ENCODE measurements around the gene PPIL6. TPM values are rescaled to one million over a fixed set of nuclear protein-coding genes. Genes with fewer than 3 reads are reported as not detected.

The PPIL6 gene
- total RNA-seq, 1 donor from 2014 or later: 3.9 TPM

DNA sequence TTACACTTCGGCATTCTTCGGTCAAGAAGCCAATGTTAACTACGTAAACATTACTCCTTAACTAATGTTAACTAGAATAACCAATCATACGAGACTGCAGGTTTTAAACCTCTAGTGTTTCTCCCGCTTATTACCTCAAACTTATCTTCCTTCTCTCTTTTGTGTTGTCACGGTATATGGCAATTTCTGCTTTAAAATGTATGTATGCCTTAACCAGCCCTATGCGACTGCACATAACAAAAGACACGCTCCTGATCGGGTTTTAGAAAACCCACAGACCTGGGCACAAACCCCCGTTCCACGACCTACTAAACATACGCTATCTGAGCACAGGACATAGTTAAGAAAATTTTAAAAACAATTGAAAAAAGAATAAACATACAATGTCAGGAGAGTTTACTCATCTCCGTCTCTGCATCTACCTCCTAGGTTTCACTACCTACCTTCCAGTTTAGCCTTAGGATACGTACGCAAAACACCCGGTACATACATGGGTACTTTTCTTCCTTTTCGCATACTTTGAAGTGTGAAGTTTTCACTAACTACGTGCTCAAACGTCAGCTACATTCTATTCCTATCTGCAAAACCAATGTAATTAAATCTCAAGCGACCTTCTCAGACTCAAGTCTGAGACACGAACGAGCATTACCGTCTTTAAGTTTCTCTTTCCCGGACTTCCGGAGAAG lies 59.2 kb downstream of the PPIL6 start:
- Histone ChIP-seq H3K4me1 (peaks cover 65% of the 10 kb centered on the region), H3K27ac (replicated peaks) (peak overlapping the region; percentile 98), H3K27me3 (ENCODE audit: low read depth) (no peaks in the 10 kb centered on the region), H3K4me3 (peak overlapping the region; percentile 88), H3K36me3 (peaks cover 22% of the 10 kb centered on the region), H3K9me3 (replicated peaks) (no peaks in the 10 kb centered on the region)
- intact Hi-C loops (cut with micrococcal nuclease): loop anchor here (10.0 kb wide), 1 partner anchor 276 kb away; no protein-coding TSS in a partner anchor
- TF ChIP-seq, protein P1, sequence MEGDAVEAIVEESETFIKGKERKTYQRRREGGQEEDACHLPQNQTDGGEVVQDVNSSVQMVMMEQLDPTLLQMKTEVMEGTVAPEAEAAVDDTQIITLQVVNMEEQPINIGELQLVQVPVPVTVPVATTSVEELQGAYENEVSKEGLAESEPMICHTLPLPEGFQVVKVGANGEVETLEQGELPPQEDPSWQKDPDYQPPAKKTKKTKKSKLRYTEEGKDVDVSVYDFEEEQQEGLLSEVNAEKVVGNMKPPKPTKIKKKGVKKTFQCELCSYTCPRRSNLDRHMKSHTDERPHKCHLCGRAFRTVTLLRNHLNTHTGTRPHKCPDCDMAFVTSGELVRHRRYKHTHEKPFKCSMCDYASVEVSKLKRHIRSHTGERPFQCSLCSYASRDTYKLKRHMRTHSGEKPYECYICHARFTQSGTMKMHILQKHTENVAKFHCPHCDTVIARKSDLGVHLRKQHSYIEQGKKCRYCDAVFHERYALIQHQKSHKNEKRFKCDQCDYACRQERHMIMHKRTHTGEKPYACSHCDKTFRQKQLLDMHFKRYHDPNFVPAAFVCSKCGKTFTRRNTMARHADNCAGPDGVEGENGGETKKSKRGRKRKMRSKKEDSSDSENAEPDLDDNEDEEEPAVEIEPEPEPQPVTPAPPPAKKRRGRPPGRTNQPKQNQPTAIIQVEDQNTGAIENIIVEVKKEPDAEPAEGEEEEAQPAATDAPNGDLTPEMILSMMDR (IDR thresholded peaks at IDR 0.05; ENCODE audit: borderline replicate concordance): no peak
- DNase-seq: no peak

DNA sequence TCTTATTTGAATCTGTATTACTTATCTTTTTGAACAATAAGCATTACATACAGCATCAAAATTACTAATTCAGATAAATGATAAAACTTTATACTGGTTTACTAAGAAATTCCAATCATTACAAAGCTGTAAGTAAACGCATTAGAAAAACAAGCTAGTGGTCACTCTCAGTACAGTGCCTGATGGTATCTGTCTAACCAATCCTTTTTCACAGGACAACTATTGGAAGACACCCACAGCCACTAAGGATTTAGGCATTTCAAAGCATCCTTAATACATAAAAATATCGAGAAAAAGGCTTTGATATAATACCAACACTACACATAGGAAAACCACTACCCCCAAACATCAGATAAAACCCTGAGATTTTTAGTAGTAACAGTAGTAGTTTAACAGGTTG lies 60.7 kb downstream of the PPIL6 start:
- no peak for DNase-seq
- intact Hi-C loops (cut with micrococcal nuclease): loop anchor here (2.0 to 10.0 kb wide), 2 partner anchors 193 to 275 kb away; no protein-coding TSS in a partner anchor
- Histone ChIP-seq H3K27me3 (ENCODE audit: low read depth) (no peaks in the 10 kb centered on the region), H3K9me3 (replicated peaks) (no peaks in the 10 kb centered on the region), H3K4me3 (peak overlapping the region; percentile 88), H3K27ac (replicated peaks) (no peak overlapping the region), H3K4me1 (peaks cover 67% of the 10 kb centered on the region), H3K36me3 (peaks cover 37% of the 10 kb centered on the region)
- TF ChIP-seq, protein P1 (IDR thresholded peaks at IDR 0.05; ENCODE audit: borderline replicate concordance): no peak

DNA sequence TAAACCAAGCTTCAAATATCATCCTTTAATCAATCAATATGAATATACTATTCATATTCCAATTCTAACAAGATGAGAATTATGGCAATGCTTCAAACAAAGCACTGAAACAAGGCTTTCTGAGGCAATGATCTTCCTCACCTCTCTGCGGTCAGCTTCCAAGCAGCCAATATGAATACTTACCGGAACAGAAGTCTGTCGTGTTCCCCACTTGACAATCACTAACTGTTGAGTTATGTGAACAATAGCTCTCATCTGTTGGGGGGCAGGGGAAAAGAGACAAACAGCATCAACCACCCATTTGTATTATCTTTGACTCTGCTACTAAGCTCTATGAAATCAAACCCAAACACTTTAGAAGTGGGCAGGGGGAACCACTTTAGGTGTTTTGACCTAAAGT lies 62.7 kb downstream of the PPIL6 start:
- Histone ChIP-seq H3K9me3 (replicated peaks) (no peaks in the 10 kb centered on the region), H3K27me3 (ENCODE audit: low read depth) (no peaks in the 10 kb centered on the region), H3K36me3 (peaks cover 54% of the 10 kb centered on the region), H3K4me1 (peaks cover 70% of the 10 kb centered on the region), H3K27ac (replicated peaks) (no peak overlapping the region), H3K4me3 (no peak overlapping the region)
- TF ChIP-seq, protein P1 (IDR thresholded peaks at IDR 0.05; ENCODE audit: borderline replicate concordance): no peak
- no peak for DNase-seq
- intact Hi-C loops (cut with micrococcal nuclease): loop anchor here (2.0 kb wide), 1 partner anchor 191 kb away; no protein-coding TSS in a partner anchor

DNA sequence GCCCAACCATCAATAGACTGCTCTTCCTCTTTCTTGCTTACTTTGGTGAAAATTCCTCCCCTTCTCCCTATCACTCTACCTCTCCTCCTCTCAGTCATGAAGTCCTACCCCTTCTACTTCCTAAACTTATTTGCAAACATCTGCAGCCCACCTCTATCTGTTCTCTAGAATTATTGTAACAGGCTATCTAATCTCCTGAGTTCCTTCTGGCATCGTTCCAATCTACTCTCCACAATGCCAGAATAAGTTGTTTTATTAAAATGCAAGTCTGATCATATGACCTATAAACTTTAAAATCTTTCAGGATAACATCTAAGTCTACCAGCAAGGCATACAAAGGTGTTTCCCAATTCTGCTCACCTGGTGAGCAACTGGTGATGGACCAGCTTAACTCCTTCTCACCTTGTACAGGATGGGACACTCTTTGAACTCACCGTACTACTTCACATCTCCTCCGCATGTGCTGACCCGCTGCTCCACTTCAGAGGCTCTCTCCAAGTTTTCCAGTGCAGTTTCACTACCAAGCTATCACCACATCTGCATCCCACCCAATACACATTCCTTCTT lies 66.0 kb downstream of the PPIL6 start:
- TF ChIP-seq, protein P1 (IDR thresholded peaks at IDR 0.05; ENCODE audit: borderline replicate concordance): no peak
- intact Hi-C loops (cut with micrococcal nuclease): no loop called here
- DNase-seq: no peak
- no peak overlapping the region for H3K27ac ChIP-seq (replicated peaks)
- peaks cover 42% of the 10 kb centered on the region for H3K4me1 ChIP-seq
- H3K36me3 ChIP-seq: peaks cover 80% of the 10 kb centered on the region
- no peaks in the 10 kb centered on the region for H3K9me3 ChIP-seq (replicated peaks)
- no peak overlapping the region for H3K4me3 ChIP-seq
- no peaks in the 10 kb centered on the region for H3K27me3 ChIP-seq (ENCODE audit: low read depth)

DNA sequence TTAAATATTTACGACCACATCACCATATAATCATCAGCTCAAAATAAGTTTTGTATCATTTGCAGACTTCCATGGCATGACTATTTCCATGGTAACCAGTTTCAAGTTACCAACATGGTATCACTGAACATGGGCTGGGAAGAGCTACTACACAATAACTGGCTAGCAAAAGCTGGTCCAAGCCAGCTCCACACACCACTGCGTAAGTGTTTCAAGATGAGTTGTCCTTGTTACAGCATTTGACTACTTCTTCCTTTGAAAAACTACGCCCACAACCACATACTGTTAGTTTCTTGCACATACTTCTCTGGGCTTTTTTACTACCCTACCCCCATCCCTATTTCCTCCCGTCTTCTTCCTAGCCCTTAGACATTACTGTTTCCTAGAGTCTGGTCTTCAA lies 66.7 kb downstream of the PPIL6 start:
- DNase-seq: no peak
- Histone ChIP-seq H3K4me1 (peaks cover 35% of the 10 kb centered on the region), H3K4me3 (no peak overlapping the region), H3K27me3 (ENCODE audit: low read depth) (no peaks in the 10 kb centered on the region), H3K27ac (replicated peaks) (no peak overlapping the region), H3K9me3 (replicated peaks) (no peaks in the 10 kb centered on the region), H3K36me3 (peaks cover 87% of the 10 kb centered on the region)
- TF ChIP-seq, protein P1 (IDR thresholded peaks at IDR 0.05; ENCODE audit: borderline replicate concordance): no peak
- intact Hi-C loops (cut with micrococcal nuclease): no loop called here

Measured in left ventricle myocardium inferior (tissue), 1 donor.